GM21423 (cell line): ENCODE results near the gene GNPTAB.

Source experiments
- ATAC-seq: cut with Tn5 transposase; IDR thresholded peaks from one replicate; pipeline ENCODE4 v1.9.1; 2021; ENCODE audit warnings: mild to moderate bottlenecking, moderate library complexity; ENCODE audit not compliant: unreplicated experiment

GNPTAB gene

DNA sequence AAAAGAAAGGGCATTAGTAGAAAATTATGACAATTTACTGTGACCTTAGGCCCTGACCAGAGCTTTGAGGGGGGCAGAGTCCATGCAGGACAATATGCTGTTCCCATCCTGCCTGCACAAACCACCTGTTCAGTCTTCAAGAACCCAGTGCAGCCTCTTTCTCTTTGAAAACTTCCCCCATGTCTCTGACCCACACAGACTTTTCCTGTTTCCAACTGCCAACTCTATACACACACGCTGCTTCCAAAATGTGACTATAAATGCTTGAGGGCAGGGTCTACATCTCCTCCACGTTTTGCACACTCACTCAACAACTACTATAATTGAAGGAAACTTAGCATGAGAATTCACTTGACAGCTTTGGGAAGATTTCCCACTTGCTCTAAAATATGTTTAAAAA is 54.9 kb downstream of the GNPTAB start:
- no peak for ATAC-seq

DNA sequence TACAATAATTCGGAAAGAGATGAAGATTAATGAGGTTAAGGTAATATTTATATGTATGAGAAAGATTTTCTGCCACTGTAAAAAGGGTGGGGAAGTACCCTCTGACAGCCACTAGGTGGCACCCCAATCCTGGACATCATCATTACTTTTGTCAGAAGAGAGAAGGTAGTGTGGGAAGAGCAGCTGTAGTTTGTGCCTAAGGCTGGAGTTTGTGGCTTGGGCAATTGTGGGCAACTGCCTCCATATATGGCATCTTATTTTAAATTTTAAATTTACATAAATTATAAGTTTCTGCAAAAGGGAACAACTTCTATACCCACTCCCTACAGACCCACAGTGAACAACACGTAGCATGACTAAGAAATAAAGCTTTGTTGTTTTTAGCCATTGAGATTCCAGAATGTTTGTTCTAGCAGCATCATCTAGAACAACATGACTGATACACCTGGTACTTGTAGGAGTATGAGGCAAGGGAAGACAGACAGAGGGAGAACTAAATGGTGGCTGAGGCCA is 57.1 kb downstream of the GNPTAB start:
- ATAC-seq: peak; percentile 74

DNA sequence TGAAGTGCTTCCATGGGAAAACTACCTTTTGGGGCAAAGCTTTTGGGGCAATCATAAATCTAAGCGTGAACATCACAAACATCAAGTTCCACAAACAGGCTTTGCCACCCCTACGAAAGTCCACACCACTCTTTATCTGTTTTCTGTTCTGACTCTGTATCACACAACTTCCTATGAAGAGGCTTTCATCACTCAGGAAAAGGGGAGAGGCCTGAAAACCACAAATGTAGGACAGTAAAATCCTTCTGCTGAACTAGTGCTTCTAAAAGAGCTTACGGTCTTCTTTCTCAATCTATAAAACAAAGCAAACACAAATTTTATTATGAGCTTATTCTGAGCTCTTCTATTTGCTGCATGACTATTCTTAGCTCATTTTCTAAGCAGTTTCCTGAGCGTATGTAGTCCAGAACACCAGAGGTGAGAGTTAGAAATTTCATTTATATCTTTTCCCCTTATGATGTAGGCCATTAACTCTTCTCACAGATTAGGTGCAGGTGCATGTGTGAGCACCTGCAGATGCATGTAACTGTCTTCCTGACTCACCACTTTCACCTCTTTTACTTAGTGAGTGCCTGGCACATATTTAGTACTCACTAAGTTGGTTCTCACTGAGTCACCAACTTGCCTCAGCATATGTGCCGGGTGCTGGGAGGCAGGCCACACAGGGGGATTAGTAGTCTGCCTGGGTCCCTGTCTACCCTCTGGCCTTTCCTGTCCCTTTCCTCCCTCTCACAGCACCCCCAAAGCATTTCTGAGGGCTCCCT is 58.6 kb downstream of the GNPTAB start:
- ATAC-seq: no peak

- ATAC-seq: no peak
Measured at GRCh38 chr12:101769865-101770264, 60.9 kb downstream of the GNPTAB start.

DNA sequence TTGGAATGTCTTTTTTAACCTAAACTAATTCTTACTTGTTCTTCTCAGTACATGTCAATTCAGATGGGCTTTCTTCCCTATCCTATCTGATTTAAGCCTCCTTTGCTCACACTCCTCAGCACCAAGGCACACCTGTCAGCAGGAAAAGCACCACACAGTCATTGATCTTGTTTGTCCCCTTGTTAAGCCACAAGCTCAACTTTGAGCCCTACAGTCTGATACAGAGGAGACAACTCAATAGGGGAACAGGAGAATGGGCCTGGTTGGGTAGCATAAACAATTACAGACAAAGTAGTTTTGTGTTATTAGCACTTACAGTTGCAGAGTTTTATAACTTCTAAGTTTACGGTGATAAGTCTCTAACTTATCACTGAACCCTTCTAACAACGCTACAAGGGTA is 62.0 kb downstream of the GNPTAB start:
- no peak for ATAC-seq

DNA sequence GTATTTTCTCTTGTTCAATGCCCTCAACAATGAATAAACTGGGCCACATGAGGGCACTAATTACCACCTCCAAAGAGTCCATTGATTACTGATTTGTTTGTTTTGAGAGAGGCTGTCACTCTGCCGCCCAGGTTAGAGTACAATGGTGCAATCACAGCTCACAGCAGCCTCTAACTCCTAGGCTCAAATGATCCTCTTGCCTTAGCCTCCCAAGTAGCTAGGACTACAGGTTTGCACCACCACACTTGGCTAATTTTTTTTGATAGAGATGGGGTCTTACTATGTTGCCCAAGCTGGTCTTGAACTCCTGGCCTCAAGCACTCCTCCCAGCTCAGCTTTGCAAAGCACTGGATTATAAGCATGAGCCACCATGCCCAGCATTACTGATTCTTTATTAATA is 63.2 kb downstream of the GNPTAB start:
- no peak for ATAC-seq

DNA sequence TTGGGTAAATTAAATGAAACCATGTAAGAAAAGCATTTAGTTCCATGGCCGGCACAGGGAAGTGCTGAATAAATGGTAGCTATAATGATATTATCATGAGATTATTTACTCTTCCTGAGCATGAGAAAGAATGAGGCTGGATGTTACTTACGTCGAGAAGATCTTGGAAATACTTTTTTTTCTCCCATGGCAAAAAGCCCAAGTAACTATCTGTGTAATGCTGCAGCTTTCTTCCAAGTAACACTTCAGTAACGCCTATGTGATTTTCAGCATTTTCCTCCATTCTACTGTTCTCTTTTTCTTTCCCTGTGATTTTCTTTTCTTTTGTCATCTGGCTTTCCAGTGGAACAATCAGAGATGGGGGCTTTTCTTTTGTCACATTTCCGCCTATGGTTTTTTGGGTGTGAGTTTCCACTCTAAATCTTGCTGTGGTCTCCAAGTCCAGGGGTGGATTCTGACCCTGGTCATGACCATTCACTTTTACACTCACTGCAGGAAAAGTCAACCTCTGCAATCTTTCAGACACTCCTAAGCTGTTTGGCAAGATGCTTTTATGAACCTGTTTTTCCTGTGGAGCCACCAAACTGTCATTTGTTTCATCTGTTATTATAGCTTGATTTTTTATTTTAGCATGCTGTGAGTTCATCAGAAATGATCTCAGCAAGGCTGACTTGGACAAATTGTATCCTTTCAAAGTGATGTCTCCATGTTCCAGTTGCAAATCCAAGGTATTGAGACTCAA is 66.5 kb downstream of the GNPTAB start:
- no peak for ATAC-seq

- no peak for ATAC-seq
Measured at GRCh38 chr12:101763246-101763931, 67.4 kb downstream of the GNPTAB start.

DNA sequence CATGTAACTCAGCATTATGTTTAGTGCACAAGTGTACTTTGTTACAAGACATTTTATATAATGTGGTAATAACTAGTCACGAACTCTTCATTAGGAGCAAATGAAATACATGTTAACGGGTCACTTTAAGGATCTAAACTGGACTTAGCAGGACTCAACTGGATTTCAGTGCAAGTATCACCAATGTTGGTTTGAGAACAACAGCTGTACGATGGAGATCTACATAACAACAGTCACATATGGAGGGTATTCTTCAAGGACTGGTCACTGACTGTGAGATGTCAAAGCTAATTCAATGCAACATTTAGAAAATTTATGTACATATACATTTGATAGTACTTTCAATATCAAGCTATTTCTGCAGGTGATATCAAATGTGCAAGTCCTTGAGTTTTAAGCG is 69.0 kb downstream of the GNPTAB start:
- no peak for ATAC-seq

DNA sequence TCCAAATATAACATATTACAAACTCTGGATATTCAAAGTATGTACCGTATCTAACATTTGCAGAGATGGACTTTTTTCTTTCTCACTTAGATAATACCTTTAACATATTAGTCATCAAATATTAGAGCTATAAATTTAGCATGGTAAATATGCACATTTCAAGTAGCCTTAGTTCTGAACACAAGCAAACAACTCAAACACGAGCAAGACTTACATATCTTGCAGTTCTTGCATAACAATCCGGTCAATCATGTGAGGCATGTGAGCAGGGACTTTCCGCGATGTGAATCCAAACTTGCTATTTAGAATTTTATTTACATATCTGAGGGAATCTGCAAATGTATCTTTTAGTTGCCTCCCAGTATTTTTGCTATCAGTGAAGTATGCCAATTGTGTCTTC is 69.4 kb downstream of the GNPTAB start:
- ATAC-seq: no peak

DNA sequence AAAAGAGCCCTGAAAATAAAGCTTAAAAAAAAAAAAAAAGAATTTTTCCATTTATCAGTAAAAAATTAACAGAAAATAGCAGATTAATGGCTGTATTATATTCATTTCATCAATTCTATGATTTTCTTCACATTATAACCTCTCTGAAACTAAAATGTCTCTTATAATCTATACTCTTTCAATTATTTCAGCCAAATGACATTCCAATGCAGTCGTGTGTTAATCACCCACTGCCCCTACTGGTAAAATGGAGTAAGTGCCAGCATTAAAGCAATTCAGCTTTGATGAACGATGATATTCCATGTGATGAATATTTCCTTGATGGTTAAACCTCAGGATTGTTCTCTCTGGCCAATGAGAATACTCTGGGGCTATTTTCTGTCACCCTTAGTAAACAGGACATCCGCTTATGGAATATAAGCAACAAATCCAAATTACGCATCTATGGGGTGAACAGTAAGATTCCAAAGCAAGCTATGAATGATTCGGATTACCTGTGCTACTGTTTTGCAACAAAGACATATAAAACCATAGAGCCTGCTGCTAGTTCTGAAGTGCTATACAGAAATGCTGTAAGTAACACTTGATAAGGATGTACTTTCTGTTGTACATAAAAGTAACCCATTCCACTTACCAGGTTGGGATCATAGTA is 71.2 kb downstream of the GNPTAB start:
- peak; percentile 60 for ATAC-seq

- ATAC-seq: no peak
Measured at GRCh38 chr12:101750152-101750551, 80.6 kb downstream of the GNPTAB start.

GRCh38 chr12:101749657-101750056 is 81.1 kb downstream of the GNPTAB start:
- no peak for ATAC-seq

- ATAC-seq: no peak
Measured at GRCh38 chr12:101748907-101749306, 81.9 kb downstream of the GNPTAB start.

DNA sequence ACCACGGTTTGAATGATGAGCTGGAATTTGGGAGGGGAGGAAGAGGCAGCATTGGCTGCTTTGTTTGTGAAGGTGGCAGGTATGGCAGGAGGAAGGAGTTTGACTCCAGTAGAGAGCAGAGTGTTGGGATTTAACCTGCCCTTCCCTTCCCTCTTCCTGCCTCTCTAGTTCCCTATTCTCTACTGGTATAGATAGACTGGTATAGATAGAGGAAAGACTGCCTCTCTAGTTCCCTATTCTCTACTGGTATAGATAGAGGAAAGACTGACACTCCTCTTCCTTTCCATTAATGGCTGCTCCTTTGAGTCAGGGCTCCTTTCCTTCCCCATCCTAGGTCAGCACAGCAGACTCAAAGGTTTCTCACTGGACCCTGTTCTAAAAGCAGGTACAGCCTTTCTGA is 83.1 kb downstream of the GNPTAB start:
- no peak for ATAC-seq

- ATAC-seq: no peak
Measured at GRCh38 chr12:101746661-101747060, 84.1 kb downstream of the GNPTAB start.

DNA sequence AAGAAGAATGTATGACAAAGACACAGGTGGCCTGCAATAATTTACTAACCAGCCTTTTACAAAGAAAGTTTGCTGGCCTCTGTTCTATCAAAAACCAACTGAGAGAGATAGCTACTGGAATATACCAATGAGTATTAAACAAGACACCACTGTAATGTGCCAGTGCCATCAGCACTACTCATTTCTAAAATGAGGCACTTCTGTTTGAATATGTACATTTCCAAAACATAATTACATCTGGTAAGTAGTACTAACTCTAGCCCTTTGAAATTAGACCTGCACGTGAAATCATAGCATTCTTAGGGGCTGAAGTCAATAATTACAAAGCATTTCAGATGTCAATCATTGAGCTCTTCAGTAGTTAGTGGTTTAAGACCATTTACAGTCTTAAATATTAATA is 84.6 kb downstream of the GNPTAB start:
- no peak for ATAC-seq

- no peak for ATAC-seq
Measured at GRCh38 chr12:101745481-101745880, 85.3 kb downstream of the GNPTAB start.

DNA sequence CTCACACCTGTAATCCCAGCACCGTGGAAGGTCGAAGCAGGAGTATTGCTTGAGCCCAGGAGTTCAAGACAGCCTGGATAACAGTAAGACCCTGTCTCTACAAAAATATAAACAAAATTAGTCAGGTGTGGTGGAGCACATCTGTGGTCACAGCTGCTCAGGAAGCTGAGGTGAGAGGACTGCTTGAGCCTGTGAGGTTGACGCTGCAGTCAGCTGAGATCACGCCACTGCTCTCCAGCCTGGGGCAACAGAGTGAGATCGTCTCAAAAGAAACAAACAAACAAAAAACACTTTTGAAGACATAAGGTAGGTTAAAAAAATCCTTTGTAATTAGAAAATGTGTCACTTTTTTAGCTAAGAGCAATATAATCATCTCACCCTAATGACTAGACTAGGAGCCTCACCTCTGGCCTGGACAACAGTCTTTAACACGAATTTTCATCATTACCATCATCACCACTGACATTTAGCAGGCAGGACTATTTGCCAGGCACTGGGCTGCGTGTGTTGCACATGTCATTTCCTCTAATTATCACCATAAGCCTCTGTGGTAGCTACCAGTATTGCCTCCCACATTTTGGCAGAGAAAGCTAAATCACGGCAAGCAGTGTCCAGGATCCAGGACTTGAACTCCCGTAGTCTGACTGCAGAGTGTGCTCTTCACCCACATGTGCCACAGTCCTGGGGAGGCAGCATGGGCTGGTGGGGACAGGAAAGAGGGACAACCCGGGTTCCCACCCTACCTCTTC is 86.9 kb downstream of the GNPTAB start:
- peak; percentile 96 for ATAC-seq

GRCh38 chr12:101743242-101743641 is 87.5 kb downstream of the GNPTAB start:
- ATAC-seq: peak; percentile 3
